K562 (cell line): ENCODE data around the gene NAA80. TPM values are rescaled to one million over a fixed set of nuclear protein-coding genes. Genes with fewer than 3 reads are reported as not detected.

Experiments
- CBFB ChIP-seq: sonication (generic); formaldehyde crosslinking; IDR thresholded peaks from 2 replicates; pipeline ENCODE4 v1.4.0; 2020; ENCODE audit warnings: mild to moderate bottlenecking, missing genetic modification reagents
- EP400 ChIP-seq: fragments of 450-650 bp; IDR thresholded peaks from 2 replicates; pipeline ENCODE4 v1.6.1; 2017; ENCODE audit warnings: antibody characterized with exemption, mild to moderate bottlenecking, moderate library complexity
- EZH2 ChIP-seq: IDR thresholded peaks from 2 replicates; pipeline ENCODE4 v1.6.1; 2012; ENCODE audit warnings: low read depth, mild to moderate bottlenecking, inconsistent platforms, low read length, borderline replicate concordance
- GATA2 ChIP-seq: sonication (generic); formaldehyde crosslinking; IDR thresholded peaks from 2 replicates; pipeline ENCODE4 v1.4.0; 2020; ENCODE audit warnings: mild to moderate bottlenecking, missing genetic modification reagents
- HNRNPUL1 ChIP-seq: fragments of 200-400 bp; formaldehyde crosslinking; IDR thresholded peaks from 2 replicates; pipeline ENCODE4 v1.6.1; 2017; ENCODE audit warnings: low read length
- ID3 ChIP-seq, 2 experiments: fragments of 250-450 bp in 1 of 2; fragments of 450-650 bp in 1 of 2; sonication (Bioruptor Pico) in 1 of 2; IDR thresholded peaks; 2 replicates each; pipeline versions ENCODE4 v1.6.1 to v1.8.0; 2016 to 2021; ENCODE audit warnings: mild to moderate bottlenecking in 2 of 2, moderate library complexity in 2 of 2, missing compliant biosample characterization in 1 of 2, missing genetic modification characterization in 1 of 2
- IRF1 ChIP-seq: sonication (generic); formaldehyde crosslinking; IDR thresholded peaks from 2 replicates; pipeline ENCODE4 v1.8.0; 2022; ENCODE audit warnings: missing genetic modification reagents, mild to moderate bottlenecking, borderline replicate concordance
- JUN ChIP-seq, 2 experiments: sonication (generic) in 1 of 2; formaldehyde crosslinking in 1 of 2; IDR thresholded peaks; 2 replicates each; pipeline versions ENCODE4 v1.6.1 to v1.8.0; 2012 to 2022; ENCODE audit warnings: borderline replicate concordance in 2 of 2, mild to moderate bottlenecking in 2 of 2, improper control_type of control experiment in 1 of 2, low read depth in 1 of 2, low read length in 1 of 2, missing genetic modification reagents in 1 of 2
- KLF16 ChIP-seq: IDR thresholded peaks from 2 replicates; pipeline ENCODE4 v1.6.1; 2016; ENCODE audit warnings: antibody characterized with exemption
- NCOR1 ChIP-seq: fragments of 450-650 bp; IDR thresholded peaks from 2 replicates; pipeline ENCODE4 v1.6.1; 2016; ENCODE audit warnings: mild to moderate bottlenecking, moderate library complexity
- NFIC ChIP-seq: fragments of 450-650 bp; IDR thresholded peaks from 2 replicates; pipeline ENCODE4 v1.6.1; 2017; ENCODE audit warnings: mild to moderate bottlenecking, inconsistent platforms
- PHTF2 ChIP-seq: fragments of 250-450 bp; sonication (Bioruptor Pico); IDR thresholded peaks from 2 replicates; pipeline ENCODE4 v1.5.0; 2021; ENCODE audit warnings: mild to moderate bottlenecking
- RAD21 ChIP-seq, 2 experiments: fragments of 250-450 bp in 1 of 2; fragments of 450-650 bp in 1 of 2; sonication (Bioruptor Pico) in 1 of 2; formaldehyde crosslinking in 1 of 2; IDR thresholded peaks in 1 of 2; conservative IDR thresholded peaks in 1 of 2; 2 replicates each; pipeline versions ENCODE4 v1.4.0 to v1.8.0; 2020 to 2022; ENCODE audit warnings: mild to moderate bottlenecking in 2 of 2, moderate library complexity in 1 of 2
- ZKSCAN3 ChIP-seq: fragments of 250-450 bp; sonication (Bioruptor Pico); IDR thresholded peaks from 2 replicates; pipeline ENCODE4 v1.4.0; 2020
- ZNF239 ChIP-seq: fragments of 250-450 bp; sonication (Bioruptor Pico); IDR thresholded peaks from 2 replicates; pipeline ENCODE4 v1.4.0; 2020; ENCODE audit warnings: mild to moderate bottlenecking
- ZNF318 ChIP-seq, 2 experiments: fragments of 450-650 bp; IDR thresholded peaks; 2 replicates each; pipeline ENCODE4 v1.6.1; 2016; ENCODE audit warnings: mild to moderate bottlenecking in 2 of 2, borderline replicate concordance in 1 of 2, low read depth in 1 of 2, moderate library complexity in 1 of 2
- polyA plus RNA-seq, 8 experiments: library from polyadenylated mRNA; depleted of rRNA in 4 of 8; stranded (reverse) in 5 of 8; unstranded in 3 of 8; fragments of >200 nt; fragmentation: Nextera tagmentation in 2 of 8; fragmentation: Illumina TruSeq in 1 of 8; extraction: Ambion mirVana in 2 of 8; extraction: Trizol in 1 of 8; gene quantifications; 2 replicates each; pipeline versions ENCODE4 v1.2.1 to v1.2.3, GENCODE V29; 2011 to 2014; ENCODE audit warnings: inconsistent platforms in 1 of 8, missing spikeins in 1 of 8
- total RNA-seq, 7 experiments: library from RNA; depleted of rRNA in 6 of 7; stranded (reverse); fragments of >200 nt in 6 of 7; fragmentation: Illumina TruSeq in 2 of 7; extraction: Trizol in 2 of 7; gene quantifications; 2 replicates each; pipeline versions ENCODE4 v1.2.1 to v1.2.3, GENCODE V29; 2011 to 2021; ENCODE audit warnings: low replicate concordance in 1 of 7

The NAA80 gene
- total and polyA plus RNA-seq, 9 of the 15 experiments (the other 6 are each of a cell fraction or from before 2014, with no cell fraction given): 0.82 to 24.0 (median 8.6) TPM

- TF ChIP-seq NCOR1 (peak; percentile 44; the same call in 1 of the 2 replicates), ZNF318 (IDR thresholded peaks at IDR 0.05; ENCODE audit: borderline replicate concordance in 1 of 2, low read depth in 1 of 2) (no peak), CBFB (no peak), EP400 (peak; percentile 38; the same call in 1 of the 2 replicates), GATA2 (CRISPR knock-in tag) (peak; percentile 13; the same call in 1 of the 2 replicates), IRF1 (CRISPR knock-in tag) (no peak), JUN (IDR thresholded peaks at IDR 0.05; ENCODE audit: borderline replicate concordance, low read depth, low read length) (no peak), JUN (CRISPR knock-in tag; IDR thresholded peaks at IDR 0.05; ENCODE audit: borderline replicate concordance) (no peak), HNRNPUL1 (no peak), ZNF239 (no peak), EZH2 (no peak), RAD21 (CRISPR knock-in tag; conservative IDR thresholded peaks at IDR 0.05 in 1 of 2, IDR thresholded peaks at IDR 0.05 in 1 of 2) (peak; percentile 70 to 91), NFIC (peak; percentile 96), ZKSCAN3 (CRISPR knock-in tag) (no peak), KLF16 (0 out of 2 replicates have a peak, but pooled peaks have one; percentile 16), ID3 (CRISPR knock-in tag; IDR thresholded peaks at IDR 0.05) (no peak), ID3 (tag; IDR thresholded peaks at IDR 0.05) (peak; percentile 70; the same call in 1 of the 2 replicates), PHTF2 (no peak)
These were observed 25.3 kb upstream of the NAA80 start (continued) for GRCh38 chr3:50324351-50325112.
